ENCODE data around the gene GRIK4.

GRCh38 chr11:120974466-120974865 is 462.9 kb downstream of the GRIK4 start:
- TF ChIP-seq CTCF (conservative IDR thresholded peaks at IDR 0.05; ENCODE audit: low read length): no peak
- TF ChIP-seq EZH2phosphoT487 (IDR thresholded peaks at IDR 0.05; ENCODE audit: borderline replicate concordance, low read depth, low read length): no peak

Data from OCI-LY7 (cell line).